Type B pancreatic cell (in vitro differentiated cells): Measurements from ENCODE around the gene DNER. TPM values are rescaled to one million over a fixed set of nuclear protein-coding genes. Genes with fewer than 3 reads are reported as not detected.

ENCODE experiments used
- DNase-seq: peaks from one replicate; pipeline ENCODE4 v3.0.0; 2021; ENCODE audit warnings: mixed read lengths; ENCODE audit not compliant: unreplicated experiment; ENCODE audit errors: extremely low spot score
- H3K27ac Mint-ChIP-seq: 2 replicates; pipeline ENCODE4 v1.8.0; 2021; ENCODE audit warnings: mild to moderate bottlenecking, mixed read lengths
- H3K27me3 Mint-ChIP-seq: 2 replicates; pipeline ENCODE4 v1.8.0; 2021; ENCODE audit warnings: mixed read lengths
- H3K36me3 Mint-ChIP-seq: 2 replicates; pipeline ENCODE4 v1.8.0; 2021; ENCODE audit warnings: mixed read lengths
- H3K4me1 Mint-ChIP-seq: one replicate; pipeline ENCODE4 v1.8.0; 2021; ENCODE audit warnings: mixed read lengths; ENCODE audit not compliant: unreplicated experiment
- H3K4me3 Mint-ChIP-seq: 2 replicates; pipeline ENCODE4 v1.8.0; 2021; ENCODE audit warnings: mild to moderate bottlenecking, mixed read lengths
- H3K9me3 Mint-ChIP-seq: 2 replicates; pipeline ENCODE4 v1.8.0; 2021; ENCODE audit warnings: mixed read lengths
- total RNA-seq: library from RNA; stranded (reverse); gene quantifications from 2 replicates; pipeline ENCODE4 v1.2.1, GENCODE V29; 2021; ENCODE audit warnings: low replicate concordance
- TF ChIP-seq, protein P1 (sequence below): fragments of 200-600 bp; sonication (generic); conservative IDR thresholded peaks from 2 replicates; pipeline ENCODE4 v1.5.0; 2021; ENCODE audit warnings: antibody characterized with exemption, mild to moderate bottlenecking

The DNER gene
- total RNA-seq, 1 donor from 2014 or later = 15.9 TPM

DNA sequence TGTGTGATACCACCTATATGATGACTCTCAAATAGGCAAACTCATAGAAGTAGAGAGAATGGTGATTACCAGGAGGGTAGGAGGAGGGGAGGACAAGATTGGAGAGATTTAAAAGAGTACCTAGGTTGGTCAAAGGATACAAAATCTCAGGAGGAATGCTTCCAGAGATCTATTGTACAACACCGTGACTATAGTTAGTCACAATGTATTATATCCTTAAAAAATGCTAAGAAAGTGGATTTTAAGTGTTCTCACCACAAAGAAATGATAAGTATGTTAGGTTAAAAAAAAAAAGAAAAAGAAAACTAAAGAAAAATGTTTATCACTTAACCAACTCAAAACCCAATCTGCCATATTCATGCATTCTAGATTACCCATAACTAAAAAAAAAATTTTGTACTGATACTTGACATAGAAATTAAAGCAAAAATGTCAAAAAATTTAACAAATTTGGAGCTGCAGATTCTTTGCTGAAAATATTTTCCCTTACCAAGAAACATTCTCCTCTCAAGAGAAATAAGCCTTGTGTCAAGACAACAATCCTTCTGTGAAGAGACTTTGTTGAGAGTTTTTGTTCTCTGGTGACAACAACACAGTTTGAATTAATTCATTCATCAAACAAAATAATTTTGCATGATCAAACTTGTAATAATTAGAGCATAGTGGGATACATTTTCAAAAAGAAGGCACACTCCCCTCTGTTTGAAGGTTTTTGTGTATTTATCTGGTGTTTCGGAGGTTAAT lies 213.1 kb downstream of the DNER start:
- DNase-seq = no peak
- Mint-ChIP-seq H3K9me3 (no peaks in the 10 kb centered on the region), H3K4me1 (no peaks in the 10 kb centered on the region), H3K36me3 (no peaks in the 10 kb centered on the region), H3K27me3 (no peaks in the 10 kb centered on the region), H3K27ac (no peak overlapping the region), H3K4me3 (no peak overlapping the region)
- TF ChIP-seq, protein P1, sequence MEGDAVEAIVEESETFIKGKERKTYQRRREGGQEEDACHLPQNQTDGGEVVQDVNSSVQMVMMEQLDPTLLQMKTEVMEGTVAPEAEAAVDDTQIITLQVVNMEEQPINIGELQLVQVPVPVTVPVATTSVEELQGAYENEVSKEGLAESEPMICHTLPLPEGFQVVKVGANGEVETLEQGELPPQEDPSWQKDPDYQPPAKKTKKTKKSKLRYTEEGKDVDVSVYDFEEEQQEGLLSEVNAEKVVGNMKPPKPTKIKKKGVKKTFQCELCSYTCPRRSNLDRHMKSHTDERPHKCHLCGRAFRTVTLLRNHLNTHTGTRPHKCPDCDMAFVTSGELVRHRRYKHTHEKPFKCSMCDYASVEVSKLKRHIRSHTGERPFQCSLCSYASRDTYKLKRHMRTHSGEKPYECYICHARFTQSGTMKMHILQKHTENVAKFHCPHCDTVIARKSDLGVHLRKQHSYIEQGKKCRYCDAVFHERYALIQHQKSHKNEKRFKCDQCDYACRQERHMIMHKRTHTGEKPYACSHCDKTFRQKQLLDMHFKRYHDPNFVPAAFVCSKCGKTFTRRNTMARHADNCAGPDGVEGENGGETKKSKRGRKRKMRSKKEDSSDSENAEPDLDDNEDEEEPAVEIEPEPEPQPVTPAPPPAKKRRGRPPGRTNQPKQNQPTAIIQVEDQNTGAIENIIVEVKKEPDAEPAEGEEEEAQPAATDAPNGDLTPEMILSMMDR = no peak

DNA sequence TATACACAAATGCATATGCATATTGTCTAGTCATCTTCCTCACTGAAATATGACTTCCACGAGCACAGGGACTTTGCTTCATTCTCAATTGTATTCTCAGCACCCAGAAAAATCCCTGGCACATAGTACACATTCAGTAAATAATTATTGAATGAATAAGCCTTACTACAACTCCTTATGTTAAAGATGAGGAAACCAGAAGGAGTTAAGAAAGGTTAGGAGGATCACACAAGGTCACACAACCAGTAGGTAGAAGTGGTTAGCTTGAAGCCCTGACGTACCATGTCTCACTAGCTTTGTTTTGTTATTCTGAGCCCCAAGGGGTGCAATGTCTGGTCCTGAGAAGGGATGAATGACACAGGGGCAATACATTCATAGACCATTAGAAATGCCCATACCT lies 222.3 kb downstream of the DNER start:
- Mint-ChIP-seq H3K9me3 (peaks cover 6% of the 10 kb centered on the region), H3K27me3 (no peaks in the 10 kb centered on the region), H3K4me1 (no peaks in the 10 kb centered on the region), H3K4me3 (no peak overlapping the region), H3K27ac (no peak overlapping the region), H3K36me3 (no peaks in the 10 kb centered on the region)
- no peak for DNase-seq
- TF ChIP-seq, protein P1 = no peak

DNA sequence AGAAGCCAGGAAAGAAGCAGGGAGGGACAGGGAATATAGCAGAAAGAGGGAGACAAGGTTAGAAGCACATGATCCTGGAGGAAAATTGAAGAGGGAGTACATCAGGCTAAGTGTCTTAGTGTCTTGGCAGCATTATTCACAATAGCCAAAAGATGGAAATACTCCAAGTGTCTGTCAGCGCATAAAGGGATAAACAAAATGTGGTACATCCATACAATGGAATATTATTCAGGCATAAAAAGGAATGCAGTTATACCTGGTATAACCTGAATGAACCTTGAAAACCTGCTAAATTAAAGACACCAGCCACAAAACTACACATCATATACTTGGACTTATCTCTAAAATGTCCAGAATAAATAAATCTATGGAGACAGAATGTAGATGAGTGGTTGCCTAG lies 224.2 kb downstream of the DNER start:
- no peaks in the 10 kb centered on the region for H3K4me1 Mint-ChIP-seq
- DNase-seq = no peak
- H3K4me3 Mint-ChIP-seq = no peak overlapping the region
- TF ChIP-seq, protein P1 = no peak
- H3K9me3 Mint-ChIP-seq = peaks cover 6% of the 10 kb centered on the region
- no peaks in the 10 kb centered on the region for H3K27me3 Mint-ChIP-seq
- no peaks in the 10 kb centered on the region for H3K36me3 Mint-ChIP-seq
- no peak overlapping the region for H3K27ac Mint-ChIP-seq

DNA sequence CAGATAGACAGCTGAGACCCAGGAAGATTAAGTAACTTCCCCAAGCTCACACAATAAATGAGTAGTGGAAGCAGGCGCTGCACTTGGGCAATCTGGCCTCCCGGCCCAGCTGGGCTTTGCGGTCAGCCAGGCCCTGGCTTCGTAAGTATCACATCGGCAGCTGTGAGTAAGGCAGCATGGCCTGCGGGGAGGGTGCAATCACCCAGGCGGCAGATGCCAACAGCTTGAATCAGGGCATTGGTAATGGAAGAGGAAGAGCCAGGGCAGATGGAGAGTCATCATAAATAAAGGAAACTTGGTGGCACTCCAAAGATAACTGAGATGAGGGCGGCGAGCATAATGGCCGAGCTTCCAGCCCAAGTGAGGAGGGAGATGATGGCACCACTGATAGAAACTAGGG lies 225.3 kb downstream of the DNER start:
- H3K36me3 Mint-ChIP-seq = no peaks in the 10 kb centered on the region
- no peaks in the 10 kb centered on the region for H3K4me1 Mint-ChIP-seq
- no peak for DNase-seq
- TF ChIP-seq, protein P1 = no peak
- peaks cover 6% of the 10 kb centered on the region for H3K9me3 Mint-ChIP-seq
- H3K27me3 Mint-ChIP-seq = no peaks in the 10 kb centered on the region
- no peak overlapping the region for H3K4me3 Mint-ChIP-seq
- H3K27ac Mint-ChIP-seq = no peak overlapping the region

DNA sequence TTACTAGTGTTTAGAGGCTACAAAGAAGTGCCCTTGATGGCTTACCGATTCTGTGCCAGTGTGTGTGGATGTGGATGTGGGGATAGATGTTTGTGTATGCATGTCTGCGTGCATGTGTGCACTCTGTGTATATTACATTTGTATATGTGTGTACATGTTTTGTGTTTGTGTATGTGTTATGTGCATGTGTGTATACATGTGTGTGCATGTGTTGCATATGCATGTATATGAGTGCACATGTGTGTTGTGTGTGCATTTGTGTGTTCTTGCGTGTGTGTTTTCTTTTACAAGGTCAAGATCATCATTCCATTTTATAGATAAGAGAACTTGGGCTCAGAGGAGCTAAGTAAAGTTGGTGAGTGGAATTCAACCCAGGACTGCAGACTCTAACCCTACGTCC lies 226.1 kb downstream of the DNER start:
- Mint-ChIP-seq H3K27ac (no peak overlapping the region), H3K4me1 (no peaks in the 10 kb centered on the region), H3K27me3 (no peaks in the 10 kb centered on the region), H3K4me3 (no peak overlapping the region), H3K36me3 (no peaks in the 10 kb centered on the region), H3K9me3 (peaks cover 6% of the 10 kb centered on the region)
- DNase-seq = no peak
- TF ChIP-seq, protein P1 = no peak
